WTC11 (cell line): ENCODE measurements around the gene NFATC1.

ENCODE experiments used
- KAT7 ChIP-seq: sonication (generic); formaldehyde crosslinking; IDR thresholded peaks from 2 replicates; pipeline ENCODE4 v1.8.1; 2023; ENCODE audit warnings: missing genetic modification reagents, mild to moderate bottlenecking, borderline replicate concordance
- TEAD4 ChIP-seq: sonication (generic); formaldehyde crosslinking; IDR thresholded peaks from 2 replicates; pipeline ENCODE4 v1.8.0; 2022; ENCODE audit warnings: mild to moderate bottlenecking, missing genetic modification reagents
- ZNF416 ChIP-seq: fragments of 250-450 bp; sonication (Bioruptor Pico); IDR thresholded peaks from 2 replicates; pipeline ENCODE4 v1.9.0; 2021; ENCODE audit warnings: mild to moderate bottlenecking, inconsistent platforms
- TF ChIP-seq, protein P1 (sequence below): fragments of 200-600 bp; IDR thresholded peaks from 2 replicates; pipeline ENCODE4 v1.8.0; 2022; ENCODE audit warnings: antibody characterized with exemption
- TF ChIP-seq, protein P2 (sequence below): sonication (generic); formaldehyde crosslinking; IDR thresholded peaks from 2 replicates; pipeline ENCODE4 v1.8.1; 2022; ENCODE audit warnings: low read depth, mild to moderate bottlenecking, moderate library complexity, missing genetic modification reagents, borderline replicate concordance
- TF ChIP-seq, protein P3 (sequence below): sonication (generic); formaldehyde crosslinking; IDR thresholded peaks from 2 replicates; pipeline ENCODE4 v1.8.0; 2023; ENCODE audit warnings: missing genetic modification reagents, mild to moderate bottlenecking, borderline replicate concordance

DNA sequence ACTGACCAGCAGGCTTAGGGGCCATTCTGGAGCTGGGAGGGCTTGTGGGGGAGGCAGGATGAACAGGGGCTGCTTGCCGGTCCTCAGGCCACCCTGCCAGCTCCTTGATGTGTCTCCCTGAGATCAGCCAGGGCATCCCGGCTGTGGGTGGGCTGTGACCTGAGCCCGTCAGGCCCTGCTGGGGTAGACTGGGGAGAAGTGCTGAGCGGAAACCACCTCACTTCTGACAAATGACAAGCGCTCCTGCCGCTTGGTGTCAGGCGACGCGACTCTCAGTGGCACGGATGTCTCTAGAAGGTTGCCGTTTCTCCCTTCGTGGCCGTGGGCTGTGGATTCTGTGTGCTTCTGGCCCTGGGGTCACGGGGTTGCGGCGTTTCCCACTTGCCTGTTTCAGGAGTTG is 45.7 kb downstream of the NFATC1 start:
- TF ChIP-seq, protein P1, sequence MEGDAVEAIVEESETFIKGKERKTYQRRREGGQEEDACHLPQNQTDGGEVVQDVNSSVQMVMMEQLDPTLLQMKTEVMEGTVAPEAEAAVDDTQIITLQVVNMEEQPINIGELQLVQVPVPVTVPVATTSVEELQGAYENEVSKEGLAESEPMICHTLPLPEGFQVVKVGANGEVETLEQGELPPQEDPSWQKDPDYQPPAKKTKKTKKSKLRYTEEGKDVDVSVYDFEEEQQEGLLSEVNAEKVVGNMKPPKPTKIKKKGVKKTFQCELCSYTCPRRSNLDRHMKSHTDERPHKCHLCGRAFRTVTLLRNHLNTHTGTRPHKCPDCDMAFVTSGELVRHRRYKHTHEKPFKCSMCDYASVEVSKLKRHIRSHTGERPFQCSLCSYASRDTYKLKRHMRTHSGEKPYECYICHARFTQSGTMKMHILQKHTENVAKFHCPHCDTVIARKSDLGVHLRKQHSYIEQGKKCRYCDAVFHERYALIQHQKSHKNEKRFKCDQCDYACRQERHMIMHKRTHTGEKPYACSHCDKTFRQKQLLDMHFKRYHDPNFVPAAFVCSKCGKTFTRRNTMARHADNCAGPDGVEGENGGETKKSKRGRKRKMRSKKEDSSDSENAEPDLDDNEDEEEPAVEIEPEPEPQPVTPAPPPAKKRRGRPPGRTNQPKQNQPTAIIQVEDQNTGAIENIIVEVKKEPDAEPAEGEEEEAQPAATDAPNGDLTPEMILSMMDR: no peak
- TF ChIP-seq, protein P2, sequence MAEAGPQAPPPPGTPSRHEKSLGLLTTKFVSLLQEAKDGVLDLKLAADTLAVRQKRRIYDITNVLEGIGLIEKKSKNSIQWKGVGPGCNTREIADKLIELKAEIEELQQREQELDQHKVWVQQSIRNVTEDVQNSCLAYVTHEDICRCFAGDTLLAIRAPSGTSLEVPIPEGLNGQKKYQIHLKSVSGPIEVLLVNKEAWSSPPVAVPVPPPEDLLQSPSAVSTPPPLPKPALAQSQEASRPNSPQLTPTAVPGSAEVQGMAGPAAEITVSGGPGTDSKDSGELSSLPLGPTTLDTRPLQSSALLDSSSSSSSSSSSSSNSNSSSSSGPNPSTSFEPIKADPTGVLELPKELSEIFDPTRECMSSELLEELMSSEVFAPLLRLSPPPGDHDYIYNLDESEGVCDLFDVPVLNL: no peak
- TF ChIP-seq TEAD4 (CRISPR knock-in tag) (no peak), KAT7 (no peak), ZNF416 (CRISPR knock-in tag) (no peak)
- TF ChIP-seq, protein P3, sequence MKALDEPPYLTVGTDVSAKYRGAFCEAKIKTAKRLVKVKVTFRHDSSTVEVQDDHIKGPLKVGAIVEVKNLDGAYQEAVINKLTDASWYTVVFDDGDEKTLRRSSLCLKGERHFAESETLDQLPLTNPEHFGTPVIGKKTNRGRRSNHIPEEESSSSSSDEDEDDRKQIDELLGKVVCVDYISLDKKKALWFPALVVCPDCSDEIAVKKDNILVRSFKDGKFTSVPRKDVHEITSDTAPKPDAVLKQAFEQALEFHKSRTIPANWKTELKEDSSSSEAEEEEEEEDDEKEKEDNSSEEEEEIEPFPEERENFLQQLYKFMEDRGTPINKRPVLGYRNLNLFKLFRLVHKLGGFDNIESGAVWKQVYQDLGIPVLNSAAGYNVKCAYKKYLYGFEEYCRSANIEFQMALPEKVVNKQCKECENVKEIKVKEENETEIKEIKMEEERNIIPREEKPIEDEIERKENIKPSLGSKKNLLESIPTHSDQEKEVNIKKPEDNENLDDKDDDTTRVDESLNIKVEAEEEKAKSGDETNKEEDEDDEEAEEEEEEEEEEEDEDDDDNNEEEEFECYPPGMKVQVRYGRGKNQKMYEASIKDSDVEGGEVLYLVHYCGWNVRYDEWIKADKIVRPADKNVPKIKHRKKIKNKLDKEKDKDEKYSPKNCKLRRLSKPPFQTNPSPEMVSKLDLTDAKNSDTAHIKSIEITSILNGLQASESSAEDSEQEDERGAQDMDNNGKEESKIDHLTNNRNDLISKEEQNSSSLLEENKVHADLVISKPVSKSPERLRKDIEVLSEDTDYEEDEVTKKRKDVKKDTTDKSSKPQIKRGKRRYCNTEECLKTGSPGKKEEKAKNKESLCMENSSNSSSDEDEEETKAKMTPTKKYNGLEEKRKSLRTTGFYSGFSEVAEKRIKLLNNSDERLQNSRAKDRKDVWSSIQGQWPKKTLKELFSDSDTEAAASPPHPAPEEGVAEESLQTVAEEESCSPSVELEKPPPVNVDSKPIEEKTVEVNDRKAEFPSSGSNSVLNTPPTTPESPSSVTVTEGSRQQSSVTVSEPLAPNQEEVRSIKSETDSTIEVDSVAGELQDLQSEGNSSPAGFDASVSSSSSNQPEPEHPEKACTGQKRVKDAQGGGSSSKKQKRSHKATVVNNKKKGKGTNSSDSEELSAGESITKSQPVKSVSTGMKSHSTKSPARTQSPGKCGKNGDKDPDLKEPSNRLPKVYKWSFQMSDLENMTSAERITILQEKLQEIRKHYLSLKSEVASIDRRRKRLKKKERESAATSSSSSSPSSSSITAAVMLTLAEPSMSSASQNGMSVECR (CRISPR knock-in tag): no peak
